ENCODE measurements around the gene DYNAP.

- TF ChIP-seq, protein P1, sequence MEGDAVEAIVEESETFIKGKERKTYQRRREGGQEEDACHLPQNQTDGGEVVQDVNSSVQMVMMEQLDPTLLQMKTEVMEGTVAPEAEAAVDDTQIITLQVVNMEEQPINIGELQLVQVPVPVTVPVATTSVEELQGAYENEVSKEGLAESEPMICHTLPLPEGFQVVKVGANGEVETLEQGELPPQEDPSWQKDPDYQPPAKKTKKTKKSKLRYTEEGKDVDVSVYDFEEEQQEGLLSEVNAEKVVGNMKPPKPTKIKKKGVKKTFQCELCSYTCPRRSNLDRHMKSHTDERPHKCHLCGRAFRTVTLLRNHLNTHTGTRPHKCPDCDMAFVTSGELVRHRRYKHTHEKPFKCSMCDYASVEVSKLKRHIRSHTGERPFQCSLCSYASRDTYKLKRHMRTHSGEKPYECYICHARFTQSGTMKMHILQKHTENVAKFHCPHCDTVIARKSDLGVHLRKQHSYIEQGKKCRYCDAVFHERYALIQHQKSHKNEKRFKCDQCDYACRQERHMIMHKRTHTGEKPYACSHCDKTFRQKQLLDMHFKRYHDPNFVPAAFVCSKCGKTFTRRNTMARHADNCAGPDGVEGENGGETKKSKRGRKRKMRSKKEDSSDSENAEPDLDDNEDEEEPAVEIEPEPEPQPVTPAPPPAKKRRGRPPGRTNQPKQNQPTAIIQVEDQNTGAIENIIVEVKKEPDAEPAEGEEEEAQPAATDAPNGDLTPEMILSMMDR (conservative IDR thresholded peaks at IDR 0.05; ENCODE audit: low read depth, low read length): no peak
- TF ChIP-seq EZH2 (IDR thresholded peaks at IDR 0.05; ENCODE audit: low read length, unreplicated experiment): no peak
Measured at GRCh38 chr18:54607213-54608027, 16.4 kb downstream of the DYNAP start.

All from PC-3 (cell line).